Stomach (tissue), 4 donors: ENCODE measurements around the gene APCDD1L.

Experiments used
- CTCF ChIP-seq, 7 experiments: fragments of 450-650 bp in 4 of 7; fragments of 200-600 bp in 3 of 7; sonication (generic) in 3 of 7; IDR thresholded peaks; one replicate each; pipeline ENCODE4 v1.5.1; 2016 to 2019; ENCODE audit warnings: antibody characterized with exemption in 7 of 7, control low read depth in 2 of 7, mild to moderate bottlenecking in 1 of 7
- EP300 ChIP-seq: sonication (generic); formaldehyde crosslinking; IDR thresholded peaks from one replicate; pipeline ENCODE4 v1.6.1; 2017; ENCODE audit warnings: antibody characterized with exemption
- POLR2AphosphoS5 ChIP-seq, 3 donors: sonication (generic); formaldehyde crosslinking; IDR thresholded peaks; one replicate each; pipeline ENCODE4 v1.6.1; 2016; ENCODE audit warnings: antibody characterized with exemption in 3 of 3

DNA sequence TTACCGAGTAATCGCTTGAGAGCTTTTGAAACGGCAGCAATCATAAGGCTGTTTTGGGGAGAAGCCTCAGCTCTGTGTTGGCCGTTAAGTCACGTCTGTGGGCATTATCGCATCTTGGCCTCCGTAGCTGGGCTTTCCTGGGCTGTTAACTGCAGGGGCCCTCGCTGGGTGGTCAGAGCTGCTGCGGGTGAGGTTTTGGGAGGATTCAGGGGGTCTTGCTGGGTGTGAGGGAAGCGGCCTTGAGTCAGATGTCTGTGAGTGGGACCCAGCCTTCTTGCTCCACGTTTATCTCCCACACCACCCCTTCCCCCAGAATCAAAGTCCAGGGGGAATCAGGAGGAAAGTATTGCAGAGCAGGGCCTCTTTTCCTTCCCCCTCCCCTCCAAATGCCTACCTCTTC, 3.2 kb upstream of the APCDD1L start:
- TF ChIP-seq EP300 = no peak
- no peak for TF ChIP-seq POLR2AphosphoS5 (IDR thresholded peaks at IDR 0.05)
- TF ChIP-seq CTCF (IDR thresholded peaks at IDR 0.05) = no peak
